Tibial nerve (tissue), 3 donors: Measurements from ENCODE around the gene DOHH.

ENCODE experiments used
- POLR2A ChIP-seq, 2 donors: fragments of 450-650 bp; IDR thresholded peaks; one replicate each; pipeline ENCODE4 v1.6.1; 2017; ENCODE audit warnings: antibody characterized with exemption in 2 of 2, mild to moderate bottlenecking in 2 of 2, moderate library complexity in 2 of 2
- TF ChIP-seq, protein P1 (sequence below), 5 experiments: fragments of 200-600 bp in 3 of 5; fragments of 450-650 bp in 2 of 5; sonication (generic) in 3 of 5; IDR thresholded peaks; one replicate each; pipeline ENCODE4 v1.5.1; 2016 to 2019; ENCODE audit warnings: antibody characterized with exemption in 5 of 5, mild to moderate bottlenecking in 3 of 5, moderate library complexity in 2 of 5

DNA sequence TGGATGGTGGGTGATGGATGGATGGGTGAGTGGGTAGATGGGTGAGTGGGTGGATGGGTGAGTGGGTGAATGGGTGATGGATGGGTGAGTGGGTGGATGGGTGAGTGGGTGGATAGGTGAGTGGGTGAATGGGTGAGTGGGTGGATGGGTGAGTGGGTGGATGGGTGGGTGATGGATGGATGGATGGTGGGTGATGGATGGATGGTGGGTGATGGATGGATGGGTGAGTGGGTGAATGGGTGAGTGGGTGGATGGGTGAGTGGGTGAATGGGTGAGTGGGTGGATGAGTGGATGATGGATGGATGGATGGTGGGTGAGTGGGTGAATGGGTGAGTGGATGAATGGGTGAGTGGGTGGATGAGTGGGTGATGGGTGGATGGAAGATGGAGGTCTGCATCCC is 23.0 kb downstream of the DOHH start:
- TF ChIP-seq, protein P1, sequence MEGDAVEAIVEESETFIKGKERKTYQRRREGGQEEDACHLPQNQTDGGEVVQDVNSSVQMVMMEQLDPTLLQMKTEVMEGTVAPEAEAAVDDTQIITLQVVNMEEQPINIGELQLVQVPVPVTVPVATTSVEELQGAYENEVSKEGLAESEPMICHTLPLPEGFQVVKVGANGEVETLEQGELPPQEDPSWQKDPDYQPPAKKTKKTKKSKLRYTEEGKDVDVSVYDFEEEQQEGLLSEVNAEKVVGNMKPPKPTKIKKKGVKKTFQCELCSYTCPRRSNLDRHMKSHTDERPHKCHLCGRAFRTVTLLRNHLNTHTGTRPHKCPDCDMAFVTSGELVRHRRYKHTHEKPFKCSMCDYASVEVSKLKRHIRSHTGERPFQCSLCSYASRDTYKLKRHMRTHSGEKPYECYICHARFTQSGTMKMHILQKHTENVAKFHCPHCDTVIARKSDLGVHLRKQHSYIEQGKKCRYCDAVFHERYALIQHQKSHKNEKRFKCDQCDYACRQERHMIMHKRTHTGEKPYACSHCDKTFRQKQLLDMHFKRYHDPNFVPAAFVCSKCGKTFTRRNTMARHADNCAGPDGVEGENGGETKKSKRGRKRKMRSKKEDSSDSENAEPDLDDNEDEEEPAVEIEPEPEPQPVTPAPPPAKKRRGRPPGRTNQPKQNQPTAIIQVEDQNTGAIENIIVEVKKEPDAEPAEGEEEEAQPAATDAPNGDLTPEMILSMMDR (IDR thresholded peaks at IDR 0.05): no peak
- TF ChIP-seq POLR2A (IDR thresholded peaks at IDR 0.05): no peak
